HL-60/S4 treated with retinoic acid at 250 ng/mL for 4 days and 3 days (cell line): Measurements from ENCODE around the gene FBXO21.

Experiments
- in situ Hi-C: fragments of 300-500 bp; cut with MboI; formaldehyde crosslinking; loops from 2 replicates; pipeline ENCODE4 v1.7.0; 2022; ENCODE audit warnings: low sequenced_read_pairs

The FBXO21 gene

GRCh38 chr12:117141097-117141898 is 49.0 kb downstream of the FBXO21 start:
- in situ Hi-C loops: no loop called here

GRCh38 chr12:117140397-117141096 is 49.7 kb downstream of the FBXO21 start:
- in situ Hi-C loops: no loop called here

GRCh38 chr12:117139025-117139717 is 51.1 kb downstream of the FBXO21 start:
- in situ Hi-C loops: no loop called here

- in situ Hi-C loops: no loop called here
Measured at GRCh38 chr12:117134721-117135120, 55.5 kb downstream of the FBXO21 start.

GRCh38 chr12:117134059-117134458 is 56.2 kb downstream of the FBXO21 start:
- in situ Hi-C loops: no loop called here

GRCh38 chr12:117130801-117131200 is 59.5 kb downstream of the FBXO21 start:
- in situ Hi-C loops: no loop called here

- in situ Hi-C loops: no loop called here
Measured at GRCh38 chr12:117129391-117129790, 60.9 kb downstream of the FBXO21 start.

GRCh38 chr12:117127933-117128823 is 62.1 kb downstream of the FBXO21 start:
- in situ Hi-C loops: no loop called here

- in situ Hi-C loops: no loop called here
Measured at GRCh38 chr12:117126335-117126734, 63.9 kb downstream of the FBXO21 start.

GRCh38 chr12:117125767-117126166 is 64.5 kb downstream of the FBXO21 start:
- in situ Hi-C loops: no loop called here

GRCh38 chr12:117125272-117125613 is 65.0 kb downstream of the FBXO21 start:
- in situ Hi-C loops: no loop called here

- in situ Hi-C loops: no loop called here
Measured at GRCh38 chr12:117124421-117125271, 65.6 kb downstream of the FBXO21 start.

- in situ Hi-C loops: no loop called here
Measured at GRCh38 chr12:117121441-117121840, 68.8 kb downstream of the FBXO21 start.

GRCh38 chr12:117120787-117121186 is 69.5 kb downstream of the FBXO21 start:
- in situ Hi-C loops: no loop called here

GRCh38 chr12:117119592-117120198 is 70.6 kb downstream of the FBXO21 start:
- in situ Hi-C loops: loop anchor here (10.0 kb wide), 1 partner anchor 415 kb away; no protein-coding TSS in a partner anchor

GRCh38 chr12:117118838-117119591 is 71.3 kb downstream of the FBXO21 start:
- in situ Hi-C loops: loop anchor here (10.0 kb wide), 1 partner anchor 414 kb away; no protein-coding TSS in a partner anchor

- in situ Hi-C loops: loop anchor here (10.0 kb wide), 1 partner anchor 410 kb away; no protein-coding TSS in a partner anchor
Measured at GRCh38 chr12:117114784-117115183, 75.5 kb downstream of the FBXO21 start.

GRCh38 chr12:117113231-117113630 is 77.0 kb downstream of the FBXO21 start:
- in situ Hi-C loops: loop anchor here (10.0 kb wide), 1 partner anchor 408 kb away; no protein-coding TSS in a partner anchor
